HG03097 (cell line): ENCODE measurements around the gene MPPED1.

Experiments
- ATAC-seq: cut with Tn5 transposase; IDR thresholded peaks from one replicate; pipeline ENCODE4 v1.9.1; 2021; ENCODE audit not compliant: unreplicated experiment, low FRiP score

The MPPED1 gene

DNA sequence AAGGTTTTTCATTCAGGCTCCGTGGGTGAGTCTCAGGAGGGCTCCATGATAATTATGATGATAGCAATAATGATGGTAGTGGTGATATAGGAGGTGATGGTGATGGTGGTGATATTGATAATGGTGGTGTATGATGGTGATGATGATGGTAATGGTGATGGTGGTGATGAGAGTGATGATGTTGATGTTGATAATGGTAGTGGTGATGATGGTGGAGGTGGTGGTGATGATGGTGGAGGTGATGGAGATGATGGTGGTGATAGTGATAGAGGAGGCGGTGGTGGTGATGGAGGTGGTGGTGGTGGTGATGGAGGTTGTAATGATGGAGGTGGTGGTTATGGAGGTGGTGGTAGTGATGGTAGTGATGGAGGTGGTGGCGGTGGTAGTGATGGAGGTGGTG lies 79.4 kb downstream of the MPPED1 start:
- no peak for ATAC-seq

DNA sequence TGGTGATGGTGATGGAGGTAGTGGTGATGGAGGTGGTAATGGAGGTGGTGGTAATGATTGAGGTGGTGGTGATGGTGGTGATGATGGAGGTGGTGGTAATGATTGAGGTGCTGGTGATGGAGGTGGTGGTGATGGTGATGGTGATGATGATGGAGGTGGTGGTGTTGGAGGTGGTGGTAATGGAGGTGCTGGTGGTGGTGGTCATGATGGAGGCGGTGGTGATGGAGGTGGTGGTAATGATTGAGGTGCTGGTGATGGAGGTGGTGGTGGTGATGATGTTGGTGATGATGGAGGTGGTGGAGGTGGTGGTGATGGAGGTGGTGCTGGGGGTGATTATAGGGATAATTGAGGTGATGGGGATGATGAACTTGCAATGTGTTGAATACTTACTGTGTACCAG lies 79.9 kb downstream of the MPPED1 start:
- no peak for ATAC-seq

DNA sequence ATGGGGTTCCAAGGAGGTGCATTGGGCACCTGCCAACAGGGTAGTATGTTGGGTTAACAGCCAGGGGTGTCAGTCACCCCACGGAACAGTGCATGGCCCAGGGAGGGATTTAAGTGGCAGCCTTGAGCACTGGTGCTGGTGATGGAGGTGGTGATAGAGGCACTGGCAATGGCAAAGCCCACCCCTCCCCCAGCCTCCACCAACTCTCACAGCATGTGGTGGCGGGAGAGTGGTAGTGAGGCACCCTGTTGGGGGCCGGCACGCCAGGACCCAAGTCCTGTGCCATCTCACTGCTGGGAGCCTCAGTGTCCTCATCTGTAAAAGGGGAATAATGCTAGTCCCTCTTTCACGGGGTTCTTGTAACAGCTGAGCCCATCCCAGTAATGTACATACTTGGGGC lies 81.5 kb downstream of the MPPED1 start:
- no peak for ATAC-seq

DNA sequence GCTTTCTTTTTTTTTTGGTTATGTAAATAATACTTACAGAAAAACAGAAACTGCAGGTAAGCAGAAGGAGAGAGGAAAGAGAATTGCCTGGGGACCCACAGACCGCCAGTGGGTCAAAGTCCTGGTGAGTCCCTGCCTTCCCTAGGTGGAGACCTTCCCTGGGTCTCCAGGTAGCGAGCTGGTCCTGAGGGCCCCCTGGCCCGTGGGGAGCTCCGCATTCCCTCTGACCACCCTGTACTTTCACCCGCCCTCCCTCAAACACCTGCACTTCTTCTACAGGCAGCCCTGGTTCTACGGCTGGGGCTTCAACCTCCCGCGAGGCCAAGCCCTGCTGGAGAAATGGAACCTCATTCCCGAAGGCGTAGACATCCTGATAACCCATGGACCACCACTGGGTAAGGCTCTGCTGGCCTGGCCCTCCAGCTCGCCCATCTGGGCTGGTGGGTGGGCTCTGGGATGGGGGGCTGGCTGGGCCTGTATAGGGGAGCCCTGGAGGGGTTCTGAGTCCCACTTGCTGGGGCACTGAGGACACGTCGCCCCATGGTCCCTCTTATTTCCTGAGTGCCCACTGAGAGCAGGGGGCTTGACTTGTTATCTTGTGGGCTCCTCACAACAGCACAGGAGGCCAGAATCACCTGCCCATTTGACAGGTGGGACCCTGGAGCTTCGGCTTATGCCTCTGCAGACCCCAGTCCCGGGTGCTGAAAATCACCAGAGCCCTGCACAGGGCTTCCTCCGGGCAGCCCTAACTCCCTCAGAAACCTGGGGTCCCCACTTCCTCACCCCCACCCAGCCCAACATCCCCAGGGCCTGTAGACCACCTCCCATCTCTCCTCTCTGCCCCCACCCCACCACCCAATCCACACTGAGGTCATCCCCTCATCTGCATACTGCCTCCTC lies 86.4 kb downstream of the MPPED1 start:
- no peak for ATAC-seq

DNA sequence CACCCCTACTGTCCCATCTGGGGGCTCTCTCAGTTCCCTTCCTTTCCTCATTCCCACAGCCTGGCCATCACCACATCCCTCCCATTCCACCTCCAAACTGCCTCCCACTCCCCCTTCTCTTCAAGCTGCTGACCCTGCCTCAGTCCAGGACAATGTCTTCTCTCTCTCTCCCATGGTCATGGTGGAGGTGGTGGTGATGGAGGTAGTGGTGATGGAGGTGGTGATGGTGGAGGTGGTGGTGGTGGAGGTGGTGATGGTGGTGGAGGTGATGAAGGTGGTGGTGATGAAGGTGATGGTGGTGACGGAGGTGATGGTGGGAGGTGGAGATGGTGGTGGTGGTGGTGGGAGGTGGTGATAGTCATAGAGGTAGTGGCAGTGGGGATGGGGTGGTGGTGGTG lies 87.0 kb downstream of the MPPED1 start:
- no peak for ATAC-seq

DNA sequence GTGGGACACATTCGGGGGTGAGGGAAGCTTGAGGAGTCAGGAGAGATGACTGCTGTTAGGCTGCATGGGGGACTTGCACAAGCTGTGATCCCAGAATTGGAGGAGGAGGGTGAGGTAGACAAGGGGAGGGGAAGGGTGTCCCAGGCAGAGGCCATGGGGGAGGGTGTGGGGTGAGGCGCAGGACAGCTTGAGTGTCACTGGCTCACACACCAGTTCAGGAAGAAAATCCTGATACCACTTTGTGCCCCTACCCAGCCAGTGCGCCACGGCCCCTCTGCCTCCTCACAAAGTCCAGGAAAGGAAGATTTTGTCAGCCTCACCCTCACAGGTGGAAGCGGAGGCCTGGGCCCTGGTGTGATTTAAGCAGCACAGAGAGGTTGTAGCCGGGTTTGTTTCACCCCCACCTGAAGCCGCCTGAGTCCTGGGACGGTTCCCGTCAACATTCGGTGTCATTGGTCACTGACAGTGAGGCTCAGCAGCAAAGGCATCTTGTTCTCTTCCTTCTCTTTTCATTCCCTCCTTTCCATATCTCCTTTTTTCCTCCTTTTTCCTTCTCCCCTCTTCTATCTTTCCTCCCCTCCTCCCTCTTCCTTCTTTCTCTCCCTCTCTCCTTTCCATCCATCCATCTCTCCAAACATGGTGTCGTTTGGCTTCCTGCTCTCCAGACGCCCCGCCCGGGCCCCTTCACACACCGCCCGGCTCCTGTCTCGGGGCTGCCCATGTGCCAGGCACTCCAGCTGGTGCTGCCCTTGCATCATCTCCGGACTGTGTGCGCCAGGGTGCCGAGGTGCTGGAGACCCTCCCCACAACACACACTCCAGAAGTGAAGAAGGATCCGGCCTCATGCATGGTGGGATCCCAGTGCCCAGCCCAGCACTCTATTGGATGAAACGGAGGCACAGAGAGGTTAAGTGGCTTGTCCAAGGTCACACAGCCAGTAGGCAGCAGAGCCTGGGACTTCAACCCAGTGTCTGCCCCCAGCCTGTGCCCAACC lies 89.3 kb downstream of the MPPED1 start:
- no peak for ATAC-seq

DNA sequence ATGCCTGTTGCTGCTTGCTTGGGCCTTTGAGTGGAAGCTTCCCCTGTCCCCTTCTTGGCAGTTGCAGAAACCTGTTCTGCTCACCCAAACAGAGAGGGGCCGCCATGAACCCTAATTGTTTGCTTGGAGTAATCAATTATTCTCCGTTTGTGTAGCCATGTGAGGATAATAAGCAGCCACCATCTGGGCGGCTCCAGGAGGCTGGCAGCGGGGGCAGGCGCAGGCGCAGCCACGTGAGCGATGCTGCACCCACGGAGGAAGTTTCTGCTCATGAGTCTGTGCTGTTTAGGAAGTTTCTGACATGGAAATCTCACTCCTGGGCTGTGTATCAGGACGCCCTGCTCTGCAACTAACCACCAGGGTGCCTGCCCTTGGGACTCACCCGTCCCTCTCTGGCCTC lies 90.1 kb downstream of the MPPED1 start:
- ATAC-seq = no peak

DNA sequence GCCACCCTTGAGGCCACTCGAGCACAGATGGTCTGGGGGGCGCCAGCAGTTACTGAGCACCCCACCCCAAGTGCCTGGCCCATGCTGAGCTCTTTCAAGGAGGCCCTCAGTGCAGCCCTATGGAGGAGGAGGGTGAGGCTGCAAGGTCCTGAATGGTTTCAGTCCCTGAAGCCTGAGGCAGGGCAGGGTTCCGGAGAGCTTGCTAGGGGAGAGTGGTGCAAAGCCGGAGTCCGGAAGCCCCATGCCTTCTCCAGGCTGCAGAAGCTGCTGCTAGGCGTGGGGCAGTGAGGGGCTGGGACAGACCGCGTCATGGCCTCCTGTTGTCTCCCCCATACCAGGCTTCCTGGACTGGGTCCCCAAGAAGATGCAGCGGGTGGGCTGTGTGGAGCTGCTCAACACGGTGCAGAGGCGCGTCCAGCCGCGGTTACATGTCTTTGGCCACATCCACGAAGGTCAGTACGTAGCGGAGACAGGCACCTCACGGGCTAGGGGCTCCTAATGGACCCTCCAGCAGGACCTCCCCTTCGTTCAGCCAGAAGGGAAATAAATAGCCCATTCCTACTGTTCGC lies 90.6 kb downstream of the MPPED1 start:
- ATAC-seq = no peak

DNA sequence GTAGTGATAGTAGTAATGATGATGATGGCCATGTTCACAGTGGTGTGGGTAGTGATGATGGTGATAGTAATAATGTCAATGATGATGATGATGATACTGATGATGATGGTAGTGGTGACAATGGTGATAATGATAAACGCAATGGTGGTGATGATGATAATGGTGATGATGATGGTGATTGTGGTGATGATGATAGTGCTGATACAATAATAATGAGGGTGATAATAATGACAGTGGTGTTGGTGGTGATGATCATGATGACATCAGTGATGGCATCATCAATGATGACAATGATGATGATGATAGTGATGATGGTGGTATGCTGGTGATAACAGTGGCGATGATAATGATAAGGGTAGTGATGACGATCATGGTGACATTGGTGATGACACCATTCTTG lies 92.3 kb downstream of the MPPED1 start:
- no peak for ATAC-seq

DNA sequence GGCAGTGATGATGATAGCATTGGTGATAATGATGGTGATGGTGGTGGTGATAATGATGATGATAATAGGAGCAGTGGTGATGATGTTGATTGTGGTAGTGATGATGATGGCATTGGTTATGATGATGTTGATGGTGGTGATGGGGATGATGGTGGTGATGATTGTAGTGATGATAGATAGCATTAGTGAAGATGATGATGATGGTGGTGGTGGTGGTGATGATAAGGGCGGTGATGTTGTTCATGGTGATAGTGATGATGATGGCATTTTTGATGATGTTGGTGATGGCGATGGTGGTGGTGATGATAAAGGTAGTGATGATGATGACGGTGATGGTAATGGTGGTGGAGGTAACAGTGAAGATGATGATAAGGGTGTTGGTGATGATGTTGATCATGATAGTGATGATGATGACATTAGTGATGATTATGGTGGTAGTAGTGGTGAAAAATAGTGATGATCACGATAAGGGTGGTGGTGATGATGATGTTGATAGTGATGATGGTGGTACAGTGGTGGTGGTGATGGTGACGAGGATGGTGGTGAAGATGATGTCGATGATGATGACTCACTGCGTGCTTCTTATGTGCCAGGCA lies 93.0 kb downstream of the MPPED1 start:
- ATAC-seq = no peak

DNA sequence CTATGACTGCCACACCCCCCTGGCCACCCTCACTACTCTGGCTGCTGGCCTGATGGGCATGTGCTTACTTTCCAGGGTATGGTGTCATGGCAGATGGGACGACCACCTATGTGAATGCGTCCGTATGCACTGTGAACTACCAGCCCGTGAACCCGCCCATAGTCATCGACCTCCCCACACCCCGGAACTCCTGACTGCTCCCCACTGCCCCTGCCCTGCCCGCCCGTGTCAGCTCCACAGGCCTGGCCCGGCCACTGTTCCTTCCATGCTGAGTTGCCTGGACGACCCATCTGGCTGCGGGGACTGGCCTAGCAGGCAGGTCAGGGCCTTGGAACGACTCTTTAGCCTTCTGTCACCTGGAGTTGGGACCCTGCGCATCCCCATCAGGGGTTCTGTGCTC lies 93.6 kb downstream of the MPPED1 start:
- ATAC-seq = no peak

DNA sequence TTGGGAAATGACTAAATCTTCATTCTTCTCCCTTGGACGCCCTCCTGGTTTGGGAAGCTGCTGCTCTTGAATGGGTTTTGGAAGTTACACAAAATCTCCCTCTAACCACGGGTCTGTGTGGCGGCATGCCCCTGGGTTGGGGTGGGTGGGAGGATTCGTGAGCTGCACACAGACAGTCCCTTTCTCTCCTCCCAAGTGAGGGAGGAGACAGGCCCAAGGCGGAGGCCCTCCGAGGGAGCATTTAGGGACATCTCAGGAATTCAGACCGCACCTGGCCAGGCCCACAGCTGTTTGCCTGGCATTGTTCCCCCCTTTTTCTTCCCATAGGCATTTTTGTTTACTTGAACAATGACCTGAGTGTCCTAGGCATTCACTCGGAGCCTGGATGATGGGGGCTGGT lies 94.1 kb downstream of the MPPED1 start:
- ATAC-seq = no peak

DNA sequence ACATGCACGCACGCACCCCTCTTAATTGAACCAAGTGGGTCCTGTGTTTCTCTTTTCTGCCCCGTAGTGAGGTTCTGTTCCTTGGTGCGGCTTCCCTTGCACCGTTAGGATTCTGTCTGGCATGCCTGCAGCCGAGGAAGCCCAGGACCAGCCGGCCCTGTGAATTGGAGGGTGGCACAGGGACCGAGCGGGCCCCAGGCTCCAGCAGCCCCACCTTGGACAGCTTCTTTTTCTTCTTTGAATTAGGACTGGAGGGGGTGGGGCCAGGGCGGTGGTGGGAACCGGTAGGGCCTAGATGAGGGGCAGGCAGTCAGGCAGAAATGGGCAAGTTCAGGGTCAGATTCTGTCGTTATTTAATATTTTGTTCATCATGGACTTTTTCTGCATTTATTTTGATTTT lies 94.7 kb downstream of the MPPED1 start:
- ATAC-seq = no peak

DNA sequence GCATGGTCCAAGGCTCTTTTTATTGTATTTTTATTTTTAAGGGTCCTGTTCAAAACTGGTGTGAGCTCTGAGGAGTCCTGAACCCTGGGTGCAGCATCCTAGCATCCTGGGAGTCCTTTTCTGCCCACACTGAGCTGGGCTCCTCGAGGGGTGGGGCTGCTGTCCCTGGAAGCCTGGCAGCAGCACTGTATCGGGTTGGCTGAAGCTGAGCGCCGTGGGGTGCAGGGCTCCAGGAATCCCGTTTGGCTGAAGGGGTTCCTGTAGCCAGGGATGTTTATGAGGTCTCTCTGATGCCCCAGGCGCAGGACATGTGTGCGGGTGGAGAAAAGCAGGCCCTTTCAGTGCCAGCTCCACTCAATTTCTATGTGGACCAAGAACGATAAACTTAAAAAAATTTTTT lies 95.4 kb downstream of the MPPED1 start:
- ATAC-seq = no peak

DNA sequence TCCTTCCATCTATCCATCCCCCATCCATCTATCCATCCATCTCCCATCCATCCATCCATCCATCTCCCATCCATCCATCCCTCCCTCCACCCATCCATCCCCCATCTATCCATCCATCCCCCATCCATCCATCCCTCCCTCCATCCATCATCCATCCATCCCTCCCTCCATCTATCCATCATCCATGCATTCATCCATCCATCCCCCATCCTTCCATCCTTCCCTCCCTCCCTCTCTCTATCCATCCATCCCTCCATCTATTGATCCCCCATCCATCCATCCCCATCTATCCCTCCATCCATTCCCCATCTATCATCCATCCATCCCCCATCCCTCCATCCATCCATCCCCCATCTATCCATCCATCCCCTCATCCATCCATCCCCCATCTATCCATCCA lies 96.7 kb downstream of the MPPED1 start:
- no peak for ATAC-seq

DNA sequence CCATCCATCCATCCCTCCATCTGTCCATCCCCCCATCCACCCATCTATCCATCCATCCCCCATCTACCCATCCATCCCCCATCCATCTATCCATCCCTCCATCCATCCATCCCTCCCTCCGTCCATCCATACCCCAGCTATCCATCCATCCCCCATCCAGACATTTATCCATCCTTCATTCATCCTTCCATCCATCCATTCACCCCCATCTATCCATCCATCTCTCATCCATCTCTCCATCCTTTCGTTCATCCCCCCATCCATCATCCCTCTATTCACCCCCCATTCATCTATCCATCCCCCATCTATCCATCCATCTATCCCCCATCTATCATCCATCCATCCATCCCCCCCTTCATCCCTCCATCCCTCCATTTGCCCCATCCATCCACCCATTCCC lies 97.5 kb downstream of the MPPED1 start:
- ATAC-seq = no peak

DNA sequence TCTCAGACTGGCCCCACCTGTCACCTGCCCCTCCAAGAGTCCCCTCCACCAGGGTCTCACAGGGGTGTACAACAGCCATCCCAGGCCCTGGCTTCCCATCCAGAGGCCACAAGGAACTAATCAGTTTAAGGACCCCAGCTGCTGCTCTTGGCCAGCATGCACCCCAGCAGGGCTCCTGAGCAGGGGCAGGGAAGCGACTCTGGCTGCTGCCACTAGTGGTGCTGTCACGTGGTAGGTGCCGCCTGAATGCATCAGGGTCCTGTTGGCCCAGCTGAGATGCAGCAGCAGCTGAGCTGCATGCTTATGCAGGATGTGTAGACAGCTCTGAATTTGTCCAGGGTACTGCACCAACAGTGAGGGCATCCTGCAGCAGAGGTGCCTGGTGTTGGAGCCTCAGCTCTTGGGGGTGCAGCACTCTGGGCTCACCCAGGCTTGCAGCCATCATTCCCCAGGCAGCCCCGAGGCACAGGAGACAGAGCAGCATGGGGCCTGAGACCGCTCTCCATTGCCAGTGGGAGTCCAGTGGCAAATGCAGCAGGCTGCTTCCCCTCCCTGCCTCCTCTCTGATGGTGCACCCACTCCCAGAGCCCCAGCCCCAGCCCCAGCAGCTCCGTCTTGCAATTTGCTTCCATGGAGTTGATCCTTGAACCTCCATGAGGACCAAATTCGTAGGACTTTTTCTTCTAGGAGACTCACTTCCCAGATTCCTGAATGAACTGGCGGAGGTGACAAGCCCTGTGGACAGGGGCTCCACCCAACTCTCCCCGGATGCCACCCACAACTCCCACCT lies 98.7 kb downstream of the MPPED1 start:
- ATAC-seq = no peak

DNA sequence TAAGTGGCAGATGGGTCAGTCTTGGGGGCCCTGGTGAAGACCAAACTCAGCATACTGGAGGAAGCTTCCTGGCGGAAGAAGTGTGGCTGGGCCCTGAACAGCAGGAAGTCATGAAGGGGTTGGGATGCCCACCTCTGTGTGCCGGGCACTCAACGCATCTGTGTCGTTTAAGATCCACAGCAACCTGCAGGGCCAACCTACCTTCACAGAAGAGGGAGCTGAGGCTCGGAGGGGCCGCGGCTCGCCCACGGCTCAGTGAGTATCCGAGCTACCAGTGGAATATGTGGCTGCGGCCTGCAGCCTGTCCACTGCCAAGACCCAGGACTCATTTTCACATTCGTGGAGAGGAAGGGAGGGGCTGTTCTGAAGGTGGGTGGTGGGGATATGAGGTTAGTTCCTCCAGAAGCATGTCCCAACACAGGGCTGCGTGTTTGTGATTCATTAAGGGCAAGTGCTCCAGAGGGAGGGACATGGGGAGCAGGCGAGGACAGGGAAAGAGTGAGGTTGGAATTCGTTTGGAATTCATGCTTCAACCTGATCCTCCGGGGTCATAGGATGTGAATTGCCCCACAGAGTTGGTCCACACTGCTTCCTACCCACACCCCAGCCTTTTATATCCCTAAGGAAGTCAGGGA lies 99.6 kb downstream of the MPPED1 start:
- ATAC-seq = no peak

DNA sequence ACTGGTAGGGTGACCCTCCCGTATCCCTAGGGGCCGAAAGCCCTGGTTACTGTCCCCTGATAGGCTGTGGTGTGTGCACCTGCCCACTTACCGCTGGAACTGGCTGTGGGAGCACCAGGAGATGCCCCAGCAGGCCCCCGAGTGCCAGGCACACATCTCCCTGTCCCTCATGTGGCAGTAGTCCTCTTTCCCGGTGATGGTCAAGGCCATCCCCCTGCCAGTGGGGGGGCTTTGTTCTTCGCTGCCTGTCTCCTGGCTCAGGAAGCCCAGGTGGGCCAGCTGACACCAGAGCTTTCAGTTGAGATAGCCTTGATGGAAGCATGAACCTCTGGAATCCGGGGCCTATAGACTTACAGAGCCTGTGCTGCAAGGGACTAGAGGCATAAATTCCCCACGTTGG lies 100.5 kb downstream of the MPPED1 start:
- ATAC-seq = no peak
